Adrenal gland (tissue), 12 donors: Measurements from ENCODE around the gene RASIP1. TPM values are rescaled to one million over a fixed set of nuclear protein-coding genes. Genes with fewer than 3 reads are reported as not detected.
"Not testable (repeated sequence)": the region's sequence is repeated elsewhere in the genome, so short reads cannot be mapped to it uniquely, and the experiment has no call there.

ENCODE experiments used
- DNase-seq, 7 donors: peaks; one replicate each; pipeline ENCODE4 v3.0.0-alpha.2; 2019 to 2020
- H3K27ac ChIP-seq, 5 donors: fragments of 200-600 bp; sonication (generic) in 4 of 5; 1 replicate in 3 of 5; 2 replicates in 2 of 5; pipeline versions ENCODE4 v1.5.1 to v1.8.0; 2016 to 2020; ENCODE audit warnings: mild to moderate bottlenecking in 1 of 5
- H3K27me3 ChIP-seq: fragments of 200-600 bp; 2 replicates; pipeline ENCODE4 v1.8.0; 2021
- H3K36me3 ChIP-seq, 2 donors: fragments of 200-600 bp; replicated peaks in 1 of 2; 1 replicate in 1 of 2; 2 replicates in 1 of 2; pipeline versions ENCODE4 v1.5.1 to v1.8.0; 2018 to 2022
- H3K4me1 ChIP-seq, 2 donors: fragments of 200-600 bp; replicated peaks in 1 of 2; 1 replicate in 1 of 2; 2 replicates in 1 of 2; pipeline versions ENCODE4 v1.5.1 to v1.8.0; 2018 to 2021
- H3K4me3 ChIP-seq, 4 donors: fragments of 200-600 bp; sonication (generic) in 3 of 4; one replicate each; pipeline ENCODE4 v1.5.1; 2016 to 2018
- H3K9me3 ChIP-seq, 3 donors: fragments of 200-600 bp; sonication (generic) in 1 of 3; replicated peaks in 1 of 3; 1 replicate in 2 of 3; 2 replicates in 1 of 3; pipeline versions ENCODE4 v1.5.1 to v1.8.0; 2016 to 2021
- CTCF ChIP-seq, 6 experiments: fragments of 450-650 bp in 4 of 6; fragments of 200-600 bp in 2 of 6; sonication (generic) in 1 of 6; IDR thresholded peaks; 1 replicate in 5 of 6; 2 replicates in 1 of 6; pipeline versions ENCODE4 v1.5.1 to v1.8.0; 2016 to 2021; ENCODE audit warnings: antibody characterized with exemption in 6 of 6, mild to moderate bottlenecking in 2 of 6, moderate library complexity in 1 of 6
- POLR2A ChIP-seq, 2 donors: fragments of 450-650 bp; IDR thresholded peaks; one replicate each; pipeline ENCODE4 v1.6.1; 2017; ENCODE audit warnings: antibody characterized with exemption in 2 of 2, mild to moderate bottlenecking in 2 of 2, moderate library complexity in 1 of 2
- WGBS, 4 donors: extraction: QIAGEN DNeasy Blood & Tissue Kit in 2 of 4; methylation state at CpG; one replicate each; pipeline versions ENCODE4 v1.1.5 to v1.1.7; 2013 to 2017; 5-methylcytosine and 5-hydroxymethylcytosine counted together
- intact Hi-C, 2 donors: fragments of 100-400 bp; cut with DNase I; formaldehyde crosslinking; loops; one replicate each; pipeline versions ENCODE4 v1.14.1 to v1.15.0; 2022 to 2023
- polyA plus RNA-seq, 3 donors: library from polyadenylated mRNA; stranded (reverse); fragments of 200-250 nt in 2 of 3; fragments of 350-450 nt in 1 of 3; fragmentation: Illumina TruSeq in 1 of 3; extraction: RNeasy Lipid Tissue Mini Kit (QIAGEN cat#74804) in 1 of 3; gene quantifications; one replicate each; pipeline ENCODE4 v1.2.3, GENCODE V29; 2013 to 2014
- total RNA-seq, 9 donors: library from RNA; depleted of rRNA in 4 of 9; stranded (reverse); fragments of >200 nt in 4 of 9; fragments of 120-200 nt in 1 of 9; fragmentation: NEBNext Ultra II Directional in 1 of 9; extraction: Animal tissue kit (Norgen Biotek cat#: 25700) in 1 of 9; gene quantifications; one replicate each; pipeline versions ENCODE4 v1.1.0 to v1.2.4, GENCODE V29; 2013 to 2023
- donor health status: healthy with polysubstance abuse.
- donor health status: Bipolar disorder and iron deficiency.
- donor health status: DM: yes; HTN: yes; CAD: no.
- donor health status: DM: no; HTN: no; CAD: no.
- donor health status: DM: no; HTN: no; CAD: no.
- donor health status: DM: yes; HTN: yes; CAD: no.

The RASIP1 gene
- total and polyA plus RNA-seq, 12 donors: 5.1 to 38.9 (median 16.7) TPM

GRCh38 chr19:48680436-48681126 lies 59.8 kb downstream of the RASIP1 start:
- no peaks in the 10 kb centered on the region for H3K27me3 ChIP-seq
- H3K9me3 ChIP-seq: no peaks in the 10 kb centered on the region
- no peak overlapping the region for H3K27ac ChIP-seq
- TF ChIP-seq POLR2A (IDR thresholded peaks at IDR 0.05) (no peak), CTCF (IDR thresholded peaks at IDR 0.05) (no peak)
- peaks cover 0 to 1% of the 10 kb centered on the region in 2 donors for H3K4me1 ChIP-seq
- H3K36me3 ChIP-seq: no peaks in the 10 kb centered on the region
- intact Hi-C loops: no loop called here
- DNase-seq: no peak
- 89 to 96% (median 90%) methylated on average over 8 to 45 of the region's 45 CpGs for WGBS, 4 donors
- H3K4me3 ChIP-seq: no peak overlapping the region

GRCh38 chr19:48680006-48680405 lies 60.4 kb downstream of the RASIP1 start:
- DNase-seq, intact Hi-C loops, H3K9me3 ChIP-seq, H3K36me3 ChIP-seq, H3K27me3 ChIP-seq, H3K4me1 ChIP-seq, H3K27ac ChIP-seq, H3K4me3 ChIP-seq: not testable (repeated sequence)
- 93 to 97% (median 96%) methylated on average over 6 to 17 of the region's 19 CpGs for WGBS, 4 donors

- no peak for TF ChIP-seq CTCF (IDR thresholded peaks at IDR 0.05)
- TF ChIP-seq POLR2A (IDR thresholded peaks at IDR 0.05): no peak
- Histone ChIP-seq H3K27me3 (no peaks in the 10 kb centered on the region), H3K9me3 (no peaks in the 10 kb centered on the region), H3K4me3 (no peak overlapping the region), H3K36me3 (no peaks in the 10 kb centered on the region), H3K27ac (no peak overlapping the region), H3K4me1 (peaks cover 0 to 9% of the 10 kb centered on the region in 2 donors)
- intact Hi-C loops: loop anchor here (10.0 kb wide), 3 partner anchors 57 to 167 kb away; no protein-coding TSS in a partner anchor
- 81 to 85% (median 82%) methylated on average over 4 of the region's 4 CpGs for WGBS, 4 donors
- DNase-seq: no peak
Observed at GRCh38 chr19:48678201-48678600, 62.2 kb downstream of the RASIP1 start.

GRCh38 chr19:48676887-48677286 lies 63.5 kb downstream of the RASIP1 start:
- TF ChIP-seq POLR2A (IDR thresholded peaks at IDR 0.05): no peak
- TF ChIP-seq CTCF (IDR thresholded peaks at IDR 0.05): no peak

GRCh38 chr19:48676487-48676886 lies 63.9 kb downstream of the RASIP1 start:
- WGBS, 4 donors: 95 to 96% (median 95%) methylated on average over 14 to 17 of the region's 17 CpGs
- no peak overlapping the region for H3K27ac ChIP-seq
- no peak for TF ChIP-seq CTCF (IDR thresholded peaks at IDR 0.05)
- TF ChIP-seq POLR2A (IDR thresholded peaks at IDR 0.05): no peak
- intact Hi-C loops: loop anchor here (10.0 kb wide), 3 partner anchors 58 to 168 kb away; no protein-coding TSS in a partner anchor
- no peak for DNase-seq
- H3K4me3 ChIP-seq: no peak overlapping the region
- H3K36me3 ChIP-seq: no peaks in the 10 kb centered on the region
- no peaks in the 10 kb centered on the region for H3K9me3 ChIP-seq
- peaks cover 0 to 9% of the 10 kb centered on the region in 2 donors for H3K4me1 ChIP-seq
- no peaks in the 10 kb centered on the region for H3K27me3 ChIP-seq

More at GRCh38 chr19:48676887-48677286, 63.5 kb downstream of the RASIP1 start:
- Histone ChIP-seq H3K36me3 (no peaks in the 10 kb centered on the region), H3K9me3 (no peaks in the 10 kb centered on the region), H3K4me1 (peaks cover 0 to 9% of the 10 kb centered on the region in 2 donors), H3K4me3 (no peak overlapping the region), H3K27ac (no peak overlapping the region), H3K27me3 (no peaks in the 10 kb centered on the region)
- no peak for DNase-seq
- intact Hi-C loops: loop anchor here (10.0 kb wide), 3 partner anchors 58 to 168 kb away; no protein-coding TSS in a partner anchor
- WGBS, 4 donors: 83 to 90% (median 88%) methylated on average over 12 to 13 of the region's 13 CpGs
